Stimulated activated CD4-positive, alpha-beta T cell treated with anti-CD3 and anti-CD28 coated beads, Interleukin-4, amount 100 ng/mL, for 24 hours (primary cell): ENCODE results near the gene GREB1.

Source experiments
- DNase-seq: peaks from one replicate; pipeline ENCODE4 v3.0.0-alpha.2; 2020

Gene GREB1

DNA sequence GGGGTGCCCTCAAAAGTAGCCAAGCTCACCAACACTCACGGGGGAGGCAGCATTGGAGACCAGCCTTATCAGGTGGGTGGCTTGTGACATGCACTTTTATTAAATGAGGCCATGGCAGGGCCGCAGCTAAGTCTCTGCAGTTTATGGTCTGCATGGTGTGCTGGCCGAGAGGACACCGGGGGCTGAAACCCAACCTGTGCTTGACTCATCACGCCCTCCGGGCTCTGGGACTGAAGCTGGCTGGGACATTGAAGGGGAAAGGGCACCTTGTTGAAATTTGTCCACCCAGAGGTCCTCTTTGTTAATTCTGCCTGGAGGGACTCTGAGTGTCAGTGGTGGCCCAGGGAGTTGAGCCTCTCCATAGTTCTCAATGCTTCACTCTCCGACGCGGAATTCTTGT lies 153.9 kb downstream of the GREB1 start:
- DNase-seq = no peak

DNA sequence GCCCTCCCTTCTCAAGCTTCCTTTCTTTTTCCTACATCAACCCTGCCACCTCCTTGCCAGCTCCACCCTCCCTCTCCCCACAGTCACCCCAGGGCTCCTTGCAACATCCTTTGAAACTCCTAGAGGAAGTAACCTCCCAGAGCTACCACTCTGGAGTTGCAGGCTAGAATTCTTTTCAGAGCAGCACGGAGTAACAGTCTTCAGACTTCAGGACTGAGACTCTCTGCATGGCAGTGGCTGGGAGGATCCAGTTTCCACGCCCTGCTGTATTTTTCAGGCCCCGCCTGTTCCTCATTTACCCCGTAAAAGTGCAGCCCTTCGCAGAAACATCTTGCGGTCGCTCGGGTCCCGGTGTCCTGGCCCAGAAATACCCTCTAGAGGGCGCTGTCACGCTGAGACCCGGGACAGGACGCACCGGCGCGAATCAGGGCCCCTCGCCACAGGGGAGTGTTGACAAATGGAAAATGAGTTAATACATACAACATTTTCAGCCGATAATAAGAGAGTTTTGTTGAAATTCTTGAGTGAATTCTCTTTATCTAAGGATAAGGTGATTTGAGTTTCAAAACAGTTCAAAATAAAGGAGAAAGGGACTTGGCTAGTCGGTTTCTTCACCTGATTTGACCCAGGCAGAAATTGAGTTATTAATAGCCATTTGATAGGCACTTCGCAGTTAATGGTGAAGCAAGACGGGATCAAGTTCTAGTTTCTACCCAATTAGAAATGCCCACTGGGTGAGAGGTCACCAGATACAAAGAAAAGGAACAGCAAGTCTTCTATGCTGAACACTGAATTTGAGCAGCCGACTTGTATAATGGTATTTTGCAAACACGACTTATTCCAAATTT lies 154.6 kb downstream of the GREB1 start:
- DNase-seq = peak; percentile 88

DNA sequence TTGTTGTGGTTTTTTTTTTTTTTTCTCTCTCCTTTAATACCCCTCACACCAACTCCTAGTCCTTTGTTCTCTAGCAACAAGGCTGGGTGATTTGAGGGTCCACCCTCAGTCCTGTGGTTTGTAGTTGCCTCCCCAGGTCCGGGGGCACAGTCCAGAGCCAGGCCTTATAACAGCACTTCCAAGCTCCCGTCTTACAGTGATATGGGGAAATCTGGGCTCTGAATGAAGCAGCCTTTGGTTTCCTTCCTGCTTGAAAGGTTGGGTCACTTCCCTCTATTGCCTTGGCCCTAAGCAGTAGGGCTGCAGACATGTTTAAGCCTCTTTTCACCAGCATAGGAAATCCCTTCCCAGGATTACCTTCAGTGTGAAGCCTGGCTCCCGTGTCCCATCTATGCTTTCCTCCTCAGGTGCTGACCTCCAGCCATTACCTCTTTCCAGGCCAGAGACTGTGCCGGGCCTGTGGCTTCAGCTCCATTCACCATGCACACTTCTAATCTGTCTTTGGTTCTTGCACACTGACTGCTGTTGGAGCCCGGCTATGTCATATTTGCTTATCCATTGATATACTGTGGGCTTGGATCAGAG lies 157.3 kb downstream of the GREB1 start:
- DNase-seq = no peak
